ENCODE results near the gene DENND1A. TPM values are rescaled to one million over a fixed set of nuclear protein-coding genes. Genes with fewer than 3 reads are reported as not detected.

Gene DENND1A
- polyA plus RNA-seq, 3 donors from 2014 or later = 2.6 to 7.5 (median 3.4) TPM

- Mint-ChIP-seq H3K4me1 (peaks cover 0 to 3% of the 10 kb centered on the region in 2 donors), H3K27me3 (ENCODE audit: low read depth in 3 of 3) (no peaks in the 10 kb centered on the region), H3K27ac (no peak overlapping the region), H3K36me3 (peaks cover 6 to 9% (median 7%) of the 10 kb centered on the region in 3 donors), H3K9me3 (no peaks in the 10 kb centered on the region), H3K4me3 (no peak overlapping the region)
- no peak for DNase-seq
These were observed 360.9 kb downstream of the DENND1A start for GRCh38 chr9:123568691-123569688.

- H3K27ac Mint-ChIP-seq = no peak overlapping the region
- DNase-seq = no peak
- H3K4me3 Mint-ChIP-seq = no peak overlapping the region
- H3K36me3 Mint-ChIP-seq = peaks cover 3 to 7% (median 6%) of the 10 kb centered on the region in 3 donors
- H3K9me3 Mint-ChIP-seq = no peaks in the 10 kb centered on the region
- H3K27me3 Mint-ChIP-seq (ENCODE audit: low read depth in 3 of 3) = no peaks in the 10 kb centered on the region
- peaks cover 14 to 21% of the 10 kb centered on the region in 2 donors for H3K4me1 Mint-ChIP-seq
These were observed 362.9 kb downstream of the DENND1A start for GRCh38 chr9:123567013-123567412.

GRCh38 chr9:123564652-123565051 lies 365.3 kb downstream of the DENND1A start:
- no peaks in the 10 kb centered on the region for H3K9me3 Mint-ChIP-seq
- no peak for DNase-seq
- peaks cover 0 to 2% (median 0%) of the 10 kb centered on the region in 3 donors for H3K27me3 Mint-ChIP-seq (ENCODE audit: low read depth in 3 of 3)
- no peak overlapping the region for H3K4me3 Mint-ChIP-seq
- no peak overlapping the region for H3K27ac Mint-ChIP-seq
- H3K36me3 Mint-ChIP-seq = peaks cover 7 to 12% (median 12%) of the 10 kb centered on the region in 3 donors
- peaks cover 15 to 24% of the 10 kb centered on the region in 2 donors for H3K4me1 Mint-ChIP-seq

- peak overlapping the region in 4 of 6 donors; percentile 8 to 47 (median 32) for H3K27ac Mint-ChIP-seq
- H3K4me1 Mint-ChIP-seq = peaks cover 15 to 24% of the 10 kb centered on the region in 2 donors
- H3K27me3 Mint-ChIP-seq (ENCODE audit: low read depth in 3 of 3) = peaks cover 0 to 2% (median 0%) of the 10 kb centered on the region in 3 donors
- H3K36me3 Mint-ChIP-seq = peaks cover 5 to 12% (median 12%) of the 10 kb centered on the region in 3 donors
- H3K4me3 Mint-ChIP-seq = peak overlapping the region; percentile 9 to 56 (median 51)
- DNase-seq = peak in 1 of 3 donors; percentile 5
- H3K9me3 Mint-ChIP-seq = no peaks in the 10 kb centered on the region
These were observed 367.0 kb downstream of the DENND1A start for GRCh38 chr9:123562844-123563346.

GRCh38 chr9:123561046-123561445 lies 368.9 kb downstream of the DENND1A start:
- no peaks in the 10 kb centered on the region for H3K9me3 Mint-ChIP-seq
- H3K27me3 Mint-ChIP-seq (ENCODE audit: low read depth in 3 of 3) = peaks cover 0 to 2% (median 0%) of the 10 kb centered on the region in 3 donors
- peak overlapping the region in 1 of 6 donors; percentile 34 for H3K27ac Mint-ChIP-seq
- DNase-seq = no peak
- H3K36me3 Mint-ChIP-seq = peaks cover 13 to 25% (median 16%) of the 10 kb centered on the region in 3 donors
- peaks cover 15 to 24% of the 10 kb centered on the region in 2 donors for H3K4me1 Mint-ChIP-seq
- no peak overlapping the region for H3K4me3 Mint-ChIP-seq

- no peak for DNase-seq
- Mint-ChIP-seq H3K27ac (no peak overlapping the region), H3K27me3 (ENCODE audit: low read depth in 3 of 3) (peaks cover 0 to 2% (median 0%) of the 10 kb centered on the region in 3 donors), H3K4me1 (peaks cover 0 to 1% of the 10 kb centered on the region in 2 donors), H3K4me3 (no peak overlapping the region), H3K9me3 (no peaks in the 10 kb centered on the region), H3K36me3 (peaks cover 21 to 48% (median 24%) of the 10 kb centered on the region in 3 donors)
These were observed 373.2 kb downstream of the DENND1A start for GRCh38 chr9:123556464-123557435.

- H3K27me3 Mint-ChIP-seq (ENCODE audit: low read depth in 3 of 3) = no peaks in the 10 kb centered on the region
- H3K9me3 Mint-ChIP-seq = no peaks in the 10 kb centered on the region
- H3K36me3 Mint-ChIP-seq = peaks cover 13 to 43% (median 18%) of the 10 kb centered on the region in 3 donors
- no peak overlapping the region for H3K4me3 Mint-ChIP-seq
- DNase-seq = no peak
- H3K27ac Mint-ChIP-seq = no peak overlapping the region
- no peaks in the 10 kb centered on the region for H3K4me1 Mint-ChIP-seq
These were observed 374.3 kb downstream of the DENND1A start for GRCh38 chr9:123555646-123556045.

- H3K36me3 Mint-ChIP-seq = peaks cover 9 to 36% (median 18%) of the 10 kb centered on the region in 3 donors
- no peaks in the 10 kb centered on the region for H3K9me3 Mint-ChIP-seq
These were observed 377.4 kb downstream of the DENND1A start for GRCh38 chr9:123552530-123552929.

GRCh38 chr9:123551734-123552133 lies 378.2 kb downstream of the DENND1A start:
- Mint-ChIP-seq H3K4me3 (no peak overlapping the region), H3K27ac (no peak overlapping the region), H3K36me3 (peaks cover 9 to 30% (median 17%) of the 10 kb centered on the region in 3 donors), H3K4me1 (peaks cover 1 to 2% of the 10 kb centered on the region in 2 donors), H3K27me3 (ENCODE audit: low read depth in 3 of 3) (peaks cover 0 to 4% (median 0%) of the 10 kb centered on the region in 3 donors), H3K9me3 (no peaks in the 10 kb centered on the region)
- no peak for DNase-seq

More at GRCh38 chr9:123552530-123552929, 377.4 kb downstream of the DENND1A start:
- no peak for DNase-seq
- Mint-ChIP-seq H3K4me3 (no peak overlapping the region), H3K27me3 (ENCODE audit: low read depth in 3 of 3) (peaks cover 0 to 4% (median 0%) of the 10 kb centered on the region in 3 donors), H3K4me1 (no peaks in the 10 kb centered on the region), H3K27ac (no peak overlapping the region)

GRCh38 chr9:123550797-123551196 lies 379.1 kb downstream of the DENND1A start:
- Mint-ChIP-seq H3K4me1 (peaks cover 9 to 12% of the 10 kb centered on the region in 2 donors), H3K27ac (no peak overlapping the region), H3K9me3 (no peaks in the 10 kb centered on the region), H3K36me3 (peaks cover 4 to 23% (median 8%) of the 10 kb centered on the region in 3 donors), H3K27me3 (ENCODE audit: low read depth in 3 of 3) (peaks cover 0 to 4% (median 0%) of the 10 kb centered on the region in 3 donors), H3K4me3 (no peak overlapping the region)
- no peak for DNase-seq

GRCh38 chr9:123550012-123550411 lies 379.9 kb downstream of the DENND1A start:
- Mint-ChIP-seq H3K9me3 (no peaks in the 10 kb centered on the region), H3K4me1 (peaks cover 11 to 15% of the 10 kb centered on the region in 2 donors)

GRCh38 chr9:123548741-123549545 lies 381.0 kb downstream of the DENND1A start:
- Mint-ChIP-seq H3K27ac (no peak overlapping the region), H3K4me3 (no peak overlapping the region)

More at GRCh38 chr9:123550012-123550411, 379.9 kb downstream of the DENND1A start:
- Mint-ChIP-seq H3K27ac (no peak overlapping the region), H3K27me3 (ENCODE audit: low read depth in 3 of 3) (peaks cover 0 to 4% (median 0%) of the 10 kb centered on the region in 3 donors), H3K36me3 (peaks cover 0 to 15% (median 4%) of the 10 kb centered on the region in 3 donors), H3K4me3 (no peak overlapping the region)
- no peak for DNase-seq

More at GRCh38 chr9:123548741-123549545, 381.0 kb downstream of the DENND1A start:
- no peak for DNase-seq
- H3K4me1 Mint-ChIP-seq = peaks cover 11 to 15% of the 10 kb centered on the region in 2 donors
- H3K27me3 Mint-ChIP-seq (ENCODE audit: low read depth in 3 of 3) = peaks cover 0 to 4% (median 0%) of the 10 kb centered on the region in 3 donors
- H3K36me3 Mint-ChIP-seq = peaks cover 0 to 6% (median 0%) of the 10 kb centered on the region in 3 donors
- no peaks in the 10 kb centered on the region for H3K9me3 Mint-ChIP-seq

Measured in immature natural killer cell (primary cell).